Fibroblast of lung (primary cell): ENCODE results near the gene CFAP57. TPM values are rescaled to one million over a fixed set of nuclear protein-coding genes. Genes with fewer than 3 reads are reported as not detected.
A peak's percentile ranks its signal among the peaks of the same experiment; 100 is the strongest.

ENCODE experiments used
- DNase-seq, 2 donors: peaks; one replicate each; pipeline versions ENCODE4 v3.0.0 to v3.0.0-alpha.2; 2010; ENCODE audit warnings: low read depth in 2 of 2
- H2AFZ ChIP-seq: 2 replicates; pipeline ENCODE4 v1.5.1; 2012; ENCODE audit warnings: low read length, control low read depth, inconsistent platforms
- H3K27ac ChIP-seq: 2 replicates; pipeline ENCODE4 v1.5.1; 2011; ENCODE audit warnings: low read length, control low read depth; ENCODE audit not compliant: insufficient read depth
- H3K27me3 ChIP-seq: 2 replicates; pipeline ENCODE4 v1.5.1; 2011; ENCODE audit warnings: mild to moderate bottlenecking, low read length; ENCODE audit not compliant: control insufficient read depth, insufficient read depth
- H3K36me3 ChIP-seq: 2 replicates; pipeline ENCODE4 v1.5.1; 2011; ENCODE audit warnings: low read length; ENCODE audit not compliant: control insufficient read depth, insufficient read depth
- H3K4me1 ChIP-seq: 2 replicates; pipeline ENCODE4 v1.5.1; 2011; ENCODE audit warnings: low read length; ENCODE audit not compliant: control insufficient read depth, insufficient read depth; ENCODE audit errors: extremely low read depth
- H3K4me2 ChIP-seq: 2 replicates; pipeline ENCODE4 v1.5.1; 2011; ENCODE audit warnings: low read length, control low read depth; ENCODE audit not compliant: insufficient read depth; ENCODE audit errors: extremely low read depth
- H3K4me3 ChIP-seq, 4 experiments: fragments of 200-600 bp in 1 of 4; sonication (generic) in 1 of 4; replicated peaks in 1 of 4; 2 replicates each; pipeline ENCODE4 v1.5.1; 2011 to 2016; ENCODE audit warnings: low read length in 4 of 4, low read depth in 3 of 4, mild to moderate bottlenecking in 3 of 4, control low read depth in 2 of 4, inconsistent platforms in 1 of 4, mixed read lengths in 1 of 4; ENCODE audit not compliant: insufficient read depth in 1 of 4; ENCODE audit errors: control extremely low read depth in 1 of 4
- H3K79me2 ChIP-seq: 2 replicates; pipeline ENCODE4 v1.5.1; 2012; ENCODE audit warnings: mild to moderate bottlenecking, low read length, inconsistent platforms; ENCODE audit not compliant: control insufficient read depth, insufficient read depth
- H3K9ac ChIP-seq: 2 replicates; pipeline ENCODE4 v1.5.1; 2011; ENCODE audit warnings: mild to moderate bottlenecking, low read length, control low read depth; ENCODE audit not compliant: insufficient read depth
- H3K9me3 ChIP-seq: 2 replicates; pipeline ENCODE4 v1.5.1; 2012; ENCODE audit warnings: low read depth, low read length; ENCODE audit not compliant: control insufficient read depth, insufficient read depth
- H4K20me1 ChIP-seq: 2 replicates; pipeline ENCODE4 v1.5.1; 2011; ENCODE audit warnings: low read length; ENCODE audit not compliant: control insufficient read depth, insufficient read depth; ENCODE audit errors: extremely low read depth
- CTCF ChIP-seq, 2 donors: IDR thresholded peaks in 1 of 2; conservative IDR thresholded peaks in 1 of 2; 1 replicate in 1 of 2; 2 replicates in 1 of 2; pipeline ENCODE4 v1.5.1; 2011 to 2012; ENCODE audit warnings: low read length in 2 of 2, control low read depth in 1 of 2, inconsistent platforms in 1 of 2, low read depth in 1 of 2, mild to moderate bottlenecking in 1 of 2
- EZH2 ChIP-seq: IDR thresholded peaks from 2 replicates; pipeline ENCODE4 v1.5.1; 2012; ENCODE audit warnings: low read length, control low read depth, mild to moderate bottlenecking; ENCODE audit errors: missing control alignments
- polyA plus RNA-seq, 2 donors: library from polyadenylated mRNA; depleted of rRNA in 1 of 2; stranded (reverse) in 1 of 2; unstranded in 1 of 2; fragments of >200 nt; gene quantifications; 2 replicates each; pipeline ENCODE4 v1.2.1, GENCODE V29; 2011 to 2012; ENCODE audit warnings: missing spikeins in 1 of 2
- total RNA-seq: library from RNA; depleted of rRNA; stranded (reverse); fragments of >200 nt; gene quantifications from 2 replicates; pipeline ENCODE4 v1.2.1, GENCODE V29; 2014

CFAP57 gene
- total and polyA plus RNA-seq, 2 donors (not counting 1 experiment from before 2014, with no cell fraction given), result 0.17 to 0.22 TPM

- Histone ChIP-seq H3K4me2 (no peak overlapping the region), H3K79me2 (no peaks in the 10 kb centered on the region), H2AFZ (no peak overlapping the region), H3K4me1 (peaks cover 2% of the 10 kb centered on the region), H3K36me3 (no peaks in the 10 kb centered on the region), H4K20me1 (no peaks in the 10 kb centered on the region), H3K9me3 (no peaks in the 10 kb centered on the region), H3K27me3 (no peaks in the 10 kb centered on the region), H3K27ac (no peak overlapping the region), H3K4me3 (no peak overlapping the region), H3K9ac (no peak overlapping the region)
- TF ChIP-seq CTCF (conservative IDR thresholded peaks at IDR 0.05 in 1 of 2, IDR thresholded peaks at IDR 0.05 in 1 of 2; ENCODE audit: low read depth in 1 of 2, low read length in 2 of 2) (no peak), EZH2 (no peak)
- no peak for DNase-seq
Observed at GRCh38 chr1:43221797-43222196, 49.7 kb downstream of the CFAP57 start.

- Histone ChIP-seq H3K27me3 (no peaks in the 10 kb centered on the region), H3K9me3 (no peaks in the 10 kb centered on the region), H3K4me1 (peaks cover 2% of the 10 kb centered on the region), H2AFZ (no peak overlapping the region), H3K9ac (no peak overlapping the region), H3K4me3 (no peak overlapping the region), H4K20me1 (no peaks in the 10 kb centered on the region), H3K79me2 (no peaks in the 10 kb centered on the region), H3K36me3 (no peaks in the 10 kb centered on the region), H3K4me2 (no peak overlapping the region), H3K27ac (no peak overlapping the region)
- no peak for DNase-seq
- TF ChIP-seq CTCF (conservative IDR thresholded peaks at IDR 0.05 in 1 of 2, IDR thresholded peaks at IDR 0.05 in 1 of 2; ENCODE audit: low read depth in 1 of 2, low read length in 2 of 2) (no peak), EZH2 (no peak)
Observed at GRCh38 chr1:43222879-43223278, 50.7 kb downstream of the CFAP57 start.

- Histone ChIP-seq H3K9me3 (no peaks in the 10 kb centered on the region), H2AFZ (no peak overlapping the region), H3K4me3 (no peak overlapping the region), H3K9ac (no peak overlapping the region), H4K20me1 (no peaks in the 10 kb centered on the region), H3K27ac (no peak overlapping the region), H3K79me2 (no peaks in the 10 kb centered on the region), H3K36me3 (no peaks in the 10 kb centered on the region), H3K27me3 (no peaks in the 10 kb centered on the region), H3K4me1 (peaks cover 2% of the 10 kb centered on the region), H3K4me2 (no peak overlapping the region)
- no peak for TF ChIP-seq EZH2
- no peak for TF ChIP-seq CTCF (conservative IDR thresholded peaks at IDR 0.05 in 1 of 2, IDR thresholded peaks at IDR 0.05 in 1 of 2; ENCODE audit: low read depth in 1 of 2, low read length in 2 of 2)
- DNase-seq, result peak in 1 of 2 donors; percentile 10
Observed at GRCh38 chr1:43225168-43225567, 53.0 kb downstream of the CFAP57 start.
